HG03521 (cell line): Measurements from ENCODE around the gene RNF130.
"Not testable (repeated sequence)": the region's sequence is repeated elsewhere in the genome, so short reads cannot be mapped to it uniquely, and the experiment has no call there.

Experiments used
- ATAC-seq: cut with Tn5 transposase; IDR thresholded peaks from one replicate; pipeline ENCODE4 v1.9.1; 2021; ENCODE audit warnings: mild to moderate bottlenecking, moderate library complexity; ENCODE audit not compliant: unreplicated experiment

RNF130 gene

GRCh38 chr5:179978792-179979191 lies 92.8 kb downstream of the RNF130 start:
- no peak for ATAC-seq

- ATAC-seq: no peak
Observed at GRCh38 chr5:179975713-179976134, 95.8 kb downstream of the RNF130 start.

- peak; percentile 51 for ATAC-seq
Observed at GRCh38 chr5:179974946-179975712, 96.4 kb downstream of the RNF130 start.

- ATAC-seq: no peak
Observed at GRCh38 chr5:179974246-179974945, 97.2 kb downstream of the RNF130 start.

- ATAC-seq: no peak
Observed at GRCh38 chr5:179973391-179973790, 98.2 kb downstream of the RNF130 start.

- ATAC-seq: no peak
Observed at GRCh38 chr5:179969110-179969509, 102.4 kb downstream of the RNF130 start.

- ATAC-seq: no peak
Observed at GRCh38 chr5:179967489-179967888, 104.1 kb downstream of the RNF130 start.

GRCh38 chr5:179964015-179964414 lies 107.5 kb downstream of the RNF130 start:
- no peak for ATAC-seq

GRCh38 chr5:179963375-179963774 lies 108.2 kb downstream of the RNF130 start:
- ATAC-seq: no peak

GRCh38 chr5:179960204-179960831 lies 111.2 kb downstream of the RNF130 start:
- no peak for ATAC-seq

- ATAC-seq: no peak
Observed at GRCh38 chr5:179959641-179960040, 111.9 kb downstream of the RNF130 start.

GRCh38 chr5:179959118-179959517 lies 112.4 kb downstream of the RNF130 start:
- not testable (repeated sequence) for ATAC-seq

GRCh38 chr5:179955630-179956029 lies 115.9 kb downstream of the RNF130 start:
- ATAC-seq: no peak

- no peak for ATAC-seq
Observed at GRCh38 chr5:179955062-179955461, 116.5 kb downstream of the RNF130 start.

- ATAC-seq: no peak
Observed at GRCh38 chr5:179954434-179954833, 117.1 kb downstream of the RNF130 start.

GRCh38 chr5:179953987-179954386 lies 117.6 kb downstream of the RNF130 start:
- no peak for ATAC-seq

GRCh38 chr5:179936976-179937681 lies 134.4 kb downstream of the RNF130 start:
- no peak for ATAC-seq

GRCh38 chr5:179930788-179931473 lies 140.6 kb downstream of the RNF130 start:
- no peak for ATAC-seq

- ATAC-seq: no peak
Observed at GRCh38 chr5:179927824-179928223, 143.7 kb downstream of the RNF130 start.

GRCh38 chr5:179926657-179927056 lies 144.9 kb downstream of the RNF130 start:
- no peak for ATAC-seq

- ATAC-seq: no peak
Observed at GRCh38 chr5:179923436-179923835, 148.1 kb downstream of the RNF130 start.
